HCT116 (cell line): ENCODE data around the gene IRF4. TPM values are rescaled to one million over a fixed set of nuclear protein-coding genes. Genes with fewer than 3 reads are reported as not detected.

Experiments used
- ATAC-seq: fragments of 200-7000 bp; cut with Tn5 transposase; 2 replicates; pipeline ENCODE4 v1.9.1; 2020; ENCODE audit warnings: mild to moderate bottlenecking, moderate library complexity
- BruUV-seq: library from RNA; stranded (reverse); fragments of 400-500 nt; replicated peaks from 2 replicates; lab custom pipeline; 2021; lab: Mats Ljungman, UMichigan
- CTCF ChIA-PET: fragments of 300-600 bp; sonication (Branson Sonifier 250); formaldehyde crosslinking; loops from one replicate; lab custom pipeline; 2021; ENCODE audit warnings: antibody characterized with exemption; lab: Charles Lee
- POLR2A ChIA-PET: fragments of 300-600, 350-600 bp; sonication (Branson Sonifier 250); formaldehyde crosslinking; loops from one replicate; lab custom pipeline; 2021; ENCODE audit warnings: antibody characterized with exemption; lab: Charles Lee
- RAD21 ChIA-PET, 2 experiments: fragments of 300-600 bp; sonication (Branson Sonifier 250); formaldehyde crosslinking; loops; one replicate each; lab custom pipeline; 2023; ENCODE audit warnings: low total read pairs in 2 of 2; ENCODE audit not compliant: uncharacterized antibody in 2 of 2, unreplicated experiment in 2 of 2, low non-redundant PET in 1 of 2; lab: Charles Lee
- DNase-seq: peaks from one replicate; pipeline ENCODE4 v3.0.0-alpha.2; 2010; ENCODE audit warnings: low read depth, low spot score
- H2AFZ ChIP-seq: fragments of 200-600 bp; shearing (Covaris generic), sonication (generic); 2 replicates; pipeline ENCODE4 v1.6.1; 2017; ENCODE audit warnings: low read depth, mixed run types, mixed read lengths, antibody characterized with exemption, low read length; ENCODE audit not compliant: poor library complexity, severe bottlenecking
- H3K27ac ChIP-seq: 2 replicates; pipeline ENCODE4 v1.5.1; 2012; ENCODE audit warnings: low read depth, low read length
- H3K27me3 ChIP-seq: fragments of 200-600 bp; sonication (generic); 2 replicates; pipeline ENCODE4 v1.6.1; 2016; ENCODE audit warnings: mixed run types, low read length, mixed read lengths; ENCODE audit not compliant: insufficient read depth
- H3K36me3 ChIP-seq, 2 experiments: fragments of 200-500 bp in 1 of 2; fragments of 200-600 bp in 1 of 2; sonication (Bioruptor generic) in 1 of 2; sonication (generic) in 1 of 2; 2 replicates each; pipeline versions ENCODE4 v1.5.1 to v1.6.1; 2014 to 2016; ENCODE audit warnings: low read length in 2 of 2, inconsistent platforms in 1 of 2, mixed read lengths in 1 of 2, mixed run types in 1 of 2; ENCODE audit not compliant: insufficient read depth in 2 of 2, control insufficient read depth in 1 of 2
- H3K4me1 ChIP-seq, 2 experiments: fragments of 200-600 bp in 1 of 2; sonication (generic) in 1 of 2; 2 replicates each; pipeline versions ENCODE4 v1.5.1 to v1.6.1; 2012 to 2017; ENCODE audit warnings: low read length in 2 of 2, inconsistent platforms in 1 of 2, mild to moderate bottlenecking in 1 of 2, mixed read lengths in 1 of 2, mixed run types in 1 of 2, moderate library complexity in 1 of 2; ENCODE audit not compliant: insufficient read depth in 2 of 2, control insufficient read depth in 1 of 2
- H3K4me2 ChIP-seq: fragments of 200-600 bp; sonication (generic); 2 replicates; pipeline ENCODE4 v1.6.1; 2017; ENCODE audit warnings: mixed run types, low read length, mixed read lengths
- H3K4me3 ChIP-seq, 2 experiments: fragments of 200-600 bp in 1 of 2; sonication (generic) in 1 of 2; replicated peaks in 1 of 2; 2 replicates each; pipeline ENCODE4 v1.5.1; 2011 to 2016; ENCODE audit warnings: low read length in 2 of 2, control low read depth in 1 of 2, low read depth in 1 of 2, mild to moderate bottlenecking in 1 of 2, mixed read lengths in 1 of 2, mixed run types in 1 of 2
- H3K79me2 ChIP-seq: fragments of 200-600 bp; sonication (generic); 2 replicates; pipeline ENCODE4 v1.6.1; 2017; ENCODE audit warnings: mild to moderate bottlenecking, mixed run types, low read length, moderate library complexity, mixed read lengths; ENCODE audit not compliant: insufficient read depth
- H3K9ac ChIP-seq: fragments of 200-600 bp; sonication (generic); 2 replicates; pipeline ENCODE4 v1.6.1; 2016; ENCODE audit warnings: low read length, mixed read lengths
- H3K9me2 ChIP-seq: fragments of 200-600 bp; sonication (generic), shearing (Covaris generic); 2 replicates; pipeline ENCODE4 v1.6.1; 2017; ENCODE audit warnings: mixed run types, mild to moderate bottlenecking, moderate library complexity; ENCODE audit not compliant: insufficient read depth
- H3K9me3 ChIP-seq, 2 experiments: fragments of 200-500 bp in 1 of 2; fragments of 200-600 bp in 1 of 2; sonication (Bioruptor generic) in 1 of 2; sonication (generic) in 1 of 2; 2 replicates each; pipeline ENCODE4 v1.6.1; 2014 to 2017; ENCODE audit warnings: low read length in 2 of 2, mixed read lengths in 2 of 2, inconsistent platforms in 1 of 2, low read depth in 1 of 2, mild to moderate bottlenecking in 1 of 2, mixed run types in 1 of 2, moderate library complexity in 1 of 2; ENCODE audit not compliant: control insufficient read depth in 1 of 2, insufficient read depth in 1 of 2
- H4K20me1 ChIP-seq: fragments of 200-600 bp; sonication (generic), shearing (Covaris generic); 2 replicates; pipeline ENCODE4 v1.6.1; 2017; ENCODE audit warnings: mixed run types, mild to moderate bottlenecking, moderate library complexity; ENCODE audit not compliant: insufficient read depth
- CBX3 ChIP-seq: IDR thresholded peaks from 2 replicates; pipeline ENCODE4 v1.6.1; 2012; ENCODE audit warnings: low read depth
- CEBPB ChIP-seq: IDR thresholded peaks from 2 replicates; pipeline ENCODE4 v1.6.1; 2012; ENCODE audit warnings: low read depth
- CTCF ChIP-seq, 3 experiments: fragments of 200-600 bp in 1 of 3; sonication (generic) in 1 of 3; IDR thresholded peaks in 2 of 3; conservative IDR thresholded peaks in 1 of 3; 2 replicates each; pipeline ENCODE4 v1.5.1; 2012 to 2017; ENCODE audit warnings: low read depth in 2 of 3, low read length in 2 of 3, antibody characterized with exemption in 1 of 3, borderline replicate concordance in 1 of 3, control low read depth in 1 of 3, mild to moderate bottlenecking in 1 of 3, mixed read lengths in 1 of 3, mixed run types in 1 of 3, moderate library complexity in 1 of 3; ENCODE audit not compliant: insufficient read depth in 1 of 3
- EGR1 ChIP-seq: IDR thresholded peaks from 2 replicates; pipeline ENCODE4 v1.6.1; 2012; ENCODE audit warnings: low read depth
- ELF1 ChIP-seq: IDR thresholded peaks from 2 replicates; pipeline ENCODE4 v1.6.1; 2012; ENCODE audit warnings: low read depth, borderline replicate concordance
- EZH2 ChIP-seq: fragments of 200-600 bp; sonication (generic); IDR thresholded peaks from 2 replicates; pipeline ENCODE4 v1.6.1; 2017; ENCODE audit warnings: antibody characterized with exemption, mixed run types
- FOSL1 ChIP-seq: IDR thresholded peaks from 2 replicates; pipeline ENCODE4 v1.6.1; 2012; ENCODE audit warnings: low read depth
- JUND ChIP-seq: IDR thresholded peaks from 2 replicates; pipeline ENCODE4 v1.6.1; 2012
- POLR2A ChIP-seq: IDR thresholded peaks from 2 replicates; pipeline ENCODE4 v1.7.0; 2011; ENCODE audit warnings: borderline replicate concordance; ENCODE audit not compliant: insufficient read depth, insufficient read length; ENCODE audit errors: extremely low read depth
- RAD21 ChIP-seq: IDR thresholded peaks from 2 replicates; pipeline ENCODE4 v1.6.1; 2012; ENCODE audit warnings: low read depth, mild to moderate bottlenecking
- REST ChIP-seq: IDR thresholded peaks from 2 replicates; pipeline ENCODE4 v1.6.1; 2012; ENCODE audit warnings: low read depth
- SP1 ChIP-seq: IDR thresholded peaks from 2 replicates; pipeline ENCODE4 v1.6.1; 2012; ENCODE audit warnings: low read depth
- SRF ChIP-seq: IDR thresholded peaks from 2 replicates; pipeline ENCODE4 v1.6.1; 2012; ENCODE audit warnings: low read depth
- TCF7L2 ChIP-seq: IDR thresholded peaks from 2 replicates; pipeline ENCODE4 v1.7.0; 2011; ENCODE audit warnings: borderline replicate concordance, inconsistent platforms; ENCODE audit not compliant: insufficient read depth, insufficient read length; ENCODE audit errors: extremely low read depth
- YY1 ChIP-seq: IDR thresholded peaks from 2 replicates; pipeline ENCODE4 v1.6.1; 2011; ENCODE audit warnings: low read length, low read depth, moderate library complexity, mild to moderate bottlenecking; ENCODE audit not compliant: insufficient replicate concordance; ENCODE audit errors: extremely low read depth
- ZNF274 ChIP-seq: fragments of 200-500 bp; sonication (Bioruptor generic); IDR thresholded peaks from 2 replicates; pipeline ENCODE4 v1.6.1; 2014; ENCODE audit warnings: mild to moderate bottlenecking, low read depth, low read length, inconsistent platforms
- intact Hi-C: fragments of 100-400 bp; cut with micrococcal nuclease; formaldehyde crosslinking; loops from 2 replicates; pipeline ENCODE4 v1.10.0; 2022
- total RNA-seq: library from RNA; stranded (reverse); gene quantifications from one replicate; pipeline ENCODE4 v1.2.1, GENCODE V29; 2021; ENCODE audit not compliant: unreplicated experiment
- TF ChIP-seq, protein P1 (sequence below): IDR thresholded peaks from 2 replicates; pipeline ENCODE4 v1.6.1; 2011; ENCODE audit warnings: mild to moderate bottlenecking, low read length, moderate library complexity; ENCODE audit not compliant: insufficient replicate concordance; ENCODE audit errors: extremely low read depth
- TF ChIP-seq, protein P2 (sequence below): IDR thresholded peaks from 2 replicates; pipeline ENCODE4 v1.6.1; 2012

Gene IRF4
- total RNA-seq, 1 experiment from 2014 or later = 1.2 TPM

DNA sequence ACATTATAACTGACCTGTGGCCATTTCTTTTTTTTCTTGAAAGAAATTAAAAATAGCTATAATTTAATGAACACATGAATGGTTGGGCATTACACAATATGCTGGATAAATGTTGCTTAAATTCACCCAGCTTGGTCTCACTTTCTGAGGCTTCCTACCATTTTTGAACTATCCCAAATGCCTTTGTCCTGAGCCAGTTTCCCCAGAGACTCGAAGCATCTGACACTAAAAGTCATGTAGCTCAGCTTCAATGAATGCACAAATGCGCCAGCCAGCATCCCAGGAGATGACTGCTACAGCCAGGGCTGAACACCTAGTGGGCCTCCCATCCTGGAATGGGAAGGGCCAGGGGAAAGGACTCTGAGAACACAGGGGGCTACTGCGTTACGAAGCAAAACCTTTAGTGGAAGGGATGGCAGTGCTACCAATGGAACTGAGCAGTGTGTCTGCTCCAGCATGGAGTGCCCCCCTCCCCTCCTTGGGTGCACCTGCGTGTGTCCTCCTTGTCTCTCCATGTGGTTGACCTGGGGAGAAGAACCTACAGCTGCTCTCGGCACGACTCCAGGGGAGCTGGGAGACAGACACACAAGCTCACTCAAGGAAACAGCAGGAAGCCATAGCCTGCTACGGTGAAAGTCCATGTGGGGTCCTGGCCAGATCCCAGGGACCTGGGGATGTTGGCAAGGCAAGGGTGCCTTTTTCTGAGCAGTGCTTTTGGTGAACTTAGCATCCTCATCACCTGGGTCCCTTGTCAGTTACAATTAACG, 60.9 kb downstream of the IRF4 start:
- Histone ChIP-seq H3K36me3 (no peaks in the 10 kb centered on the region), H3K4me1 (no peaks in the 10 kb centered on the region), H3K4me2 (no peak overlapping the region), H3K27me3 (0 out of 2 replicates have a peak, but pooled peaks cover 5% of the 10 kb centered on the region), H3K4me3 (no peak overlapping the region), H2AFZ (no peak overlapping the region), H3K79me2 (no peaks in the 10 kb centered on the region), H3K27ac (no peak overlapping the region), H3K9ac (no peak overlapping the region), H3K9me3 (no peaks in the 10 kb centered on the region), H3K9me2 (no peaks in the 10 kb centered on the region)
- POLR2A ChIA-PET = no interaction called here
- BruUV-seq = no TSS peak
- intact Hi-C loops = no loop called here
- ATAC-seq (no peak), DNase-seq (no peak)
- no peak for TF ChIP-seq EZH2
- no peak for TF ChIP-seq RAD21
- TF ChIP-seq FOSL1 = no peak
- no peak for TF ChIP-seq REST
- no peak for TF ChIP-seq YY1
- no peak for TF ChIP-seq SP1
- no peak for TF ChIP-seq POLR2A
- TF ChIP-seq, protein P1, sequence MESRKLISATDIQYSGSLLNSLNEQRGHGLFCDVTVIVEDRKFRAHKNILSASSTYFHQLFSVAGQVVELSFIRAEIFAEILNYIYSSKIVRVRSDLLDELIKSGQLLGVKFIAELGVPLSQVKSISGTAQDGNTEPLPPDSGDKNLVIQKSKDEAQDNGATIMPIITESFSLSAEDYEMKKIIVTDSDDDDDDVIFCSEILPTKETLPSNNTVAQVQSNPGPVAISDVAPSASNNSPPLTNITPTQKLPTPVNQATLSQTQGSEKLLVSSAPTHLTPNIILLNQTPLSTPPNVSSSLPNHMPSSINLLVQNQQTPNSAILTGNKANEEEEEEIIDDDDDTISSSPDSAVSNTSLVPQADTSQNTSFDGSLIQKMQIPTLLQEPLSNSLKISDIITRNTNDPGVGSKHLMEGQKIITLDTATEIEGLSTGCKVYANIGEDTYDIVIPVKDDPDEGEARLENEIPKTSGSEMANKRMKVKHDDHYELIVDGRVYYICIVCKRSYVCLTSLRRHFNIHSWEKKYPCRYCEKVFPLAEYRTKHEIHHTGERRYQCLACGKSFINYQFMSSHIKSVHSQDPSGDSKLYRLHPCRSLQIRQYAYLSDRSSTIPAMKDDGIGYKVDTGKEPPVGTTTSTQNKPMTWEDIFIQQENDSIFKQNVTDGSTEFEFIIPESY = no peak
- no peak for TF ChIP-seq ELF1
- TF ChIP-seq TCF7L2 = no peak
- no peak for TF ChIP-seq SRF
- TF ChIP-seq CTCF (IDR thresholded peaks at IDR 0.05 in 2 of 3, conservative IDR thresholded peaks at IDR 0.05 in 1 of 3; ENCODE audit: borderline replicate concordance in 1 of 3, insufficient read depth in 1 of 3, low read depth in 2 of 3, low read length in 2 of 3) = no peak
- TF ChIP-seq CBX3 = no peak
- no peak for TF ChIP-seq ZNF274
- TF ChIP-seq CEBPB = no peak
- TF ChIP-seq, protein P2, sequence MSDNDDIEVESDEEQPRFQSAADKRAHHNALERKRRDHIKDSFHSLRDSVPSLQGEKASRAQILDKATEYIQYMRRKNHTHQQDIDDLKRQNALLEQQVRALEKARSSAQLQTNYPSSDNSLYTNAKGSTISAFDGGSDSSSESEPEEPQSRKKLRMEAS = no peak
- no peak for TF ChIP-seq EGR1
- TF ChIP-seq JUND = no peak
- TF ChIP-seq, all 23 proteins: peak for 0
- CTCF ChIA-PET = no interaction called here
- RAD21 ChIA-PET = no interaction called here
- H4K20me1 ChIP-seq = no peaks in the 10 kb centered on the region
